Fibroblast of pulmonary artery (primary cell): Measurements from ENCODE around the gene PPP2R2C.

ENCODE experiments used
- DNase-seq: peaks from one replicate; pipeline ENCODE4 v3.0.0-alpha.2; 2010; ENCODE audit warnings: low read depth
- H3K4me3 ChIP-seq: replicated peaks from 2 replicates; pipeline ENCODE4 v1.5.1; 2011; ENCODE audit warnings: low read depth, mild to moderate bottlenecking, control low read depth, low read length, moderate library complexity
- TF ChIP-seq, protein P1 (sequence below): IDR thresholded peaks from 2 replicates; pipeline ENCODE4 v1.5.1; 2011; ENCODE audit warnings: mild to moderate bottlenecking, control low read depth, low read length, inconsistent platforms; ENCODE audit errors: missing control alignments

Gene PPP2R2C

DNA sequence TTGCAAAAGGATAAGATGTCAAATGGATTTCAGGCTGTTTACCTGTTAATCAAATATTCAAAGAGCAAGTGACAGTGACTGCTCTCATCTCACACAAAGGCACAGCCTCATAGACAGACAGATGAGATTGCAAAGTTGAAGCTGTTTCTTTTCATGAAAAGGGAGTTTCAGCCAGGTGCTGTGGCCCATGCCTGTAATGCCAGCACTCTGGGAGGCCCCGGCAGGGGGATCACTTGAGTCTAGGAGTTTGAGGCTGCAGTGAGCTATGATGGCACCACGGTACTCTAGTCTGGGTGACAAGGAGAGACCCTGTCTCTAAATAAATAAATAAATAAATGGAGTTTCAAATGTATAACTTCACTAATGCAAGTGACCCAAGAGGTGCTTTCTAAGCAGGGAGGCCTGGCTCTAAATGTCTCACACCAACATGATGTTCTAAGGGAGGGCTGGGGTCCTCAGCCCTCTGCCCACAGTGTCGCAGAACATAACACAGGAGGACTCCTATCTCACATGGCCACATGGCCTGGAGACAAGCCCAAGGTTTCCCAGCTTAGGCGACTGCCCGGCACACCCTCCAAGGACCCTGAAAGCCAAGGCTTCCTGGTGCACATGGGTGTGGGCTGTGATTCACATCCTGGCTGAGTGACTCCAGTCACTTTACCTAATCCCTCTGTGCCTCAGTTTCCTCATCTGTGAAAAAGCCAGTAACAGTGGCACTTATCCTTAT, 26.8 kb downstream of the PPP2R2C start:
- H3K4me3 ChIP-seq: no peak overlapping the region
- DNase-seq: no peak
- TF ChIP-seq, protein P1, sequence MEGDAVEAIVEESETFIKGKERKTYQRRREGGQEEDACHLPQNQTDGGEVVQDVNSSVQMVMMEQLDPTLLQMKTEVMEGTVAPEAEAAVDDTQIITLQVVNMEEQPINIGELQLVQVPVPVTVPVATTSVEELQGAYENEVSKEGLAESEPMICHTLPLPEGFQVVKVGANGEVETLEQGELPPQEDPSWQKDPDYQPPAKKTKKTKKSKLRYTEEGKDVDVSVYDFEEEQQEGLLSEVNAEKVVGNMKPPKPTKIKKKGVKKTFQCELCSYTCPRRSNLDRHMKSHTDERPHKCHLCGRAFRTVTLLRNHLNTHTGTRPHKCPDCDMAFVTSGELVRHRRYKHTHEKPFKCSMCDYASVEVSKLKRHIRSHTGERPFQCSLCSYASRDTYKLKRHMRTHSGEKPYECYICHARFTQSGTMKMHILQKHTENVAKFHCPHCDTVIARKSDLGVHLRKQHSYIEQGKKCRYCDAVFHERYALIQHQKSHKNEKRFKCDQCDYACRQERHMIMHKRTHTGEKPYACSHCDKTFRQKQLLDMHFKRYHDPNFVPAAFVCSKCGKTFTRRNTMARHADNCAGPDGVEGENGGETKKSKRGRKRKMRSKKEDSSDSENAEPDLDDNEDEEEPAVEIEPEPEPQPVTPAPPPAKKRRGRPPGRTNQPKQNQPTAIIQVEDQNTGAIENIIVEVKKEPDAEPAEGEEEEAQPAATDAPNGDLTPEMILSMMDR: no peak

DNA sequence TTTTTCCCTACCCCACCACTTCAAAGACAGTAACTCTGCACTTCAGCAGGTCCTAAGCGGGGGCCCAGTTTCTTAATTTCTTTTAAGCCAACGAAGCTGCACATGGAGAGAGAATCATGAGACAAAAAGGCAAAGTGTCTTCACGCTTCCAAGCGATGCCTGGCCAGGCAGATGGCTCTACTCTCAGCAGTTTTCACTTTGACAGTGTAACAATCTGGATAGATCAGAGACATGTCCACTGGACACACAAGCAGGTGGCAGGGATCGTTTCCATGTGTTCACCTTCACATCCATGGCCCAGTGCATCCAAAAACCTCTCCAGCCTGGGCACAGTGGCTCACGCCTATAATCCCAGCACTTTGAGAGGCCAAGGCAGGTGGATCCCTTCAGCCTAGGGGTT, 27.8 kb downstream of the PPP2R2C start:
- no peak for DNase-seq
- TF ChIP-seq, protein P1: no peak
- no peak overlapping the region for H3K4me3 ChIP-seq

DNA sequence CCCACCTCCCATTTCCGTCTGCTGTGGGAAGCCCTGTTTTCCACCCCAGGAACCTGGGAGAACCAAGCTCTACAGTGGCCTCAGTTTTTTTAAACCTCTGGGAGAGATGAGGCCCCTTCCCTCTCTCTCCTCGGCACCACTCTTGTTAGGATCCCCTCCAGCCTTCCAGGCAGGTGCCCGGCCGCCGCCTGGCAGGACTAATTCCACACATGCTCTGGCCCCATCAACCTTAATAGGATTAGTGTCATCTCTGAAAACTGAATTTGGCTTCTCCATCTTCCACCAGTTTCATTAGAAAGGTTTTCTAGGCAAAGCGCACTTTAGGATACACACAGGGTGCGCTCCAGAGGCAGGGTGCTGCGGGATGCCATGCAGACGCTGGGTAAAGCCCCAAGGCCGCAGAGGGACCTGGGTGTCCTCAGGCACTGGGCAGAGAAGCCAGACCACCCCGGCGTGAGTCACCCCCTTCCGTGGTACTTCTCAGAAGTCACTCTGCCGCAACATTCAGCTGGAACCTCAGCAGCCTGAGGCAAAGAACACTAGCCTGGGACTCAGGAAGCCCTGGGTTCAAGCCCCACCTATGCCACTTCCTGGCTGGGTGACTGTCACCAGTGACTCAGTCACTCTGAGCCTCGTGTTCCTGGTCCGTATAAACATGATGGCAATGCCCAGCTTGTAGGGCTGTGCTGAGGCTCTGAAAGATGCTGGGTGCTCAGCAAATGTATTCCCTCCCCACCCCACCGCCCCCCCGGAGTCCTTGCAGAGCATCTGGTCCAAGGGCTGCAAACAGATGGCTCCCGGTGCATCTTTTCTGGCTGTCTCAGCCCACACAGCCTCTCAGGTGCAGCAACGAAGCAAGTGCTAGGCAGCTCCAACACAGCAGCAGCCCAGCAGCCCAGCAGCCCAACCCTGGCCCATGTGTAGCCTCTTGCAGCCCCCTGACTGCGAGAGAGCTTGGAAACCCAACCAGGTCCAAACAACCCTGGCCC, 29.1 kb downstream of the PPP2R2C start:
- DNase-seq: no peak
- TF ChIP-seq, protein P1: no peak
- H3K4me3 ChIP-seq: no peak overlapping the region

DNA sequence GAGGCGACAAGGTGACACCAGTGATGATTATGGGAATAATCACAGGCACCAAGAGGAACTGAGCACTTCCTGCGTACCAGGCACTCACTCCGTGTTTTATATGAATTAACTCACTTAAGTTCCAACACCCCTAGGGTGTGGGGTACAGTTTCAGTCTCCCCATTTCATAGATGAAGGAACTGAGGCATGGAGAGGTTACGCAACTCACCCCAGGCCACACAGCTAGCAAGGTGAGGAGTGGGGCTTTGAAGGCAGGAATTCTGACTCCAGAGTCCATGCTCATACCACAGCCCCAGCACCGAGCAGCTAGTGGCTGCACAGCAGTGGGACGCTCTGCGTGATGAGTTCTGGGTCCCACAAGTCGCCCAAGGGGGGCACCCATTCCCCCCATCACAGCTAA, 29.9 kb downstream of the PPP2R2C start:
- no peak overlapping the region for H3K4me3 ChIP-seq
- DNase-seq: no peak
- TF ChIP-seq, protein P1: no peak

DNA sequence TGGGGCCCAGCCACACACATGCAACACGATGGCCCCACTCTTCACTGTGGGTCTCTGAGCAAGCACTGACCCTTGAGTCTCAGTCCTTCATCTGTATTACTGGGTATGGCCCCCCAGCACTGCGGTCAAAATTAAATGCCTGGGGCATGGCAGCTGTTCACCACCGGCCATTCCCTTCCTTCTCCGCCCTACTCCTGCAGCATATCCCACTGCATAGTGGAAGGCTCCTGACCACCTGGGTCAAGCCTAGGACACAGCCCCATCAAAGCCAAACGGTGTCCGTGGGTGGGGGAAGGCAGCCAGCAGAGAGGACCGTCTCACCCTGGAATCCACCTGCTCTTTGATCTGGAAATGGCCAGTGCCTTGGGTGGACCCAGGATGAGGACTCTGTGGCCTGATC, 30.7 kb downstream of the PPP2R2C start:
- TF ChIP-seq, protein P1: no peak
- H3K4me3 ChIP-seq: no peak overlapping the region
- DNase-seq: no peak

DNA sequence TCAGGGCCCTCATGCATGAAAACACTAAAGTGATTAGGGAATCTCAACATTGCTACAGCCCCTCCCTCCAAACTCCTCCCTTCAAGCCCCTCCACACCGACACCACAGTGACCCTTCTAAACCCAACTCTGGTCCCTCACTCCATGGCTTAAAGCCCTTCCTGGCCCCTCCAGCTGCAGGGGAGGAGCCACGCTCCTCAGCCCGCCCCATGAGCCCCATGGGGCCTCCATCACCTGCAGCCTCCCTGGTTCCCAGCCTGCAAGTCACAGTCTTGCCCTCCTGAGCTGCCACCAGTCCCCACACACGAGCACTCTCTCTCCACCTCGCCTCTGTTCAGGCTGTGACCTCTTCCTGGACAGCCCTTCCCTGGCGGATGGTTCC, 31.2 kb downstream of the PPP2R2C start:
- no peak for DNase-seq
- TF ChIP-seq, protein P1: no peak
- no peak overlapping the region for H3K4me3 ChIP-seq
